Activated naive CD4-positive, alpha-beta T cell treated with anti-CD3 and anti-CD28 coated beads, Interleukin-2, amount 50 U/mL, for 72 hours (primary cell): Measurements from ENCODE around the gene ACTMAP. TPM values are rescaled to one million over a fixed set of nuclear protein-coding genes. Genes with fewer than 3 reads are reported as not detected.

Experiments
- ATAC-seq, 2 donors: fragments of 150-1000 bp; cut with Tn5 transposase; 2 replicates each; pipeline ENCODE4 v1.10.0; 2021; ENCODE audit warnings: mild to moderate bottlenecking in 2 of 2, moderate library complexity in 2 of 2
- DNase-seq, 2 donors: peaks; one replicate each; pipeline ENCODE4 v3.0.0; 2021 to 2022; ENCODE audit warnings: low spot score in 2 of 2
- H3K27ac Mint-ChIP-seq, 2 donors: one replicate each; pipeline ENCODE4 v1.8.0; 2022; ENCODE audit warnings: mild to moderate bottlenecking in 2 of 2, mixed read lengths in 2 of 2
- H3K36me3 Mint-ChIP-seq, 2 donors: one replicate each; pipeline ENCODE4 v1.8.0; 2022; ENCODE audit warnings: mixed read lengths in 2 of 2
- H3K9me3 Mint-ChIP-seq, 2 donors: one replicate each; pipeline ENCODE4 v1.8.0; 2022; ENCODE audit warnings: mixed read lengths in 2 of 2
- total RNA-seq, 2 donors: library from RNA; stranded (reverse); gene quantifications; one replicate each; pipeline ENCODE4 v1.2.3, GENCODE V29; 2022

ACTMAP gene
- total RNA-seq, 2 donors from 2014 or later = 21.4 to 23.2 TPM

DNA sequence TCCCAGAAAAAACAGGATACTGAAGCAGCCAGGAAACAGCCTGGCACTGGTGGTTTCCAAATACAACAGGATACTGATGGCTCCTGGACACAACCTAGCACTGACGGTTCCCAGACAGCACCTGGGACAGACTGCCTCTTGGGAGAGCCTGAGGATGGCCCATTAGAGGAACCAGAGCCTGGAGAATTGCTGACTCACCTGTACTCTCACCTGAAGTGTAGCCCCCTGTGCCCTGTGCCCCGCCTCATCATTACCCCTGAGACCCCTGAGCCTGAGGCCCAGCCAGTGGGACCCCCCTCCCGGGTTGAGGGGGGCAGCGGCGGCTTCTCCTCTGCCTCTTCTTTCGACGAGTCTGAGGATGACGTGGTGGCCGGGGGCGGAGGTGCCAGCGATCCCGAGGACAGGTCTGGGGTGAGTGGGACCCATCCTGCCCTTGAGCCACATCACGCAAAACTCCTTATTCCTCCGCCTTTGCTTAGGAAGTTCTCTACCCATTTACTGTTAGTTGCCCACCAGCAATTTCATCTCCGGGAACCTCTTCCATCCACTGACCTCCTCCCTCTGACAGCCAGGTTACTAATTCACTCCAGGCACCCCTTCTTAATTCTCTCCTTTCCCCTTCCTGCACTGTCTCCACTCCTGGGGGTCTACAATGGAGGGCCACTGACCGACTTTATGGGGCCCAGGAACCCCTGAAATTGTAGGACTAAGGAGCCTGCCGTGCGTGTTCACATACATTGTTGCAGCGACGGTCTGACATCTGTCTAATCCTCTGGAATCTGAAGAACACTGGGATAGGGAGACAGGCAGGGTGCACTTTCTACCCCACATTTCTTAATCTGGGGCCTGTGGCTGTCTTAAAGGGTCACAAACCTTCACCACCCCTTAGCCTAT is 32.1 kb downstream of the ACTMAP start:
- no peak for ATAC-seq
- Mint-ChIP-seq H3K27ac (peak overlapping the region; percentile 67 to 83), H3K36me3 (peaks cover 5 to 22% of the 10 kb centered on the region in 2 donors), H3K9me3 (no peaks in the 10 kb centered on the region)
- DNase-seq = no peak

DNA sequence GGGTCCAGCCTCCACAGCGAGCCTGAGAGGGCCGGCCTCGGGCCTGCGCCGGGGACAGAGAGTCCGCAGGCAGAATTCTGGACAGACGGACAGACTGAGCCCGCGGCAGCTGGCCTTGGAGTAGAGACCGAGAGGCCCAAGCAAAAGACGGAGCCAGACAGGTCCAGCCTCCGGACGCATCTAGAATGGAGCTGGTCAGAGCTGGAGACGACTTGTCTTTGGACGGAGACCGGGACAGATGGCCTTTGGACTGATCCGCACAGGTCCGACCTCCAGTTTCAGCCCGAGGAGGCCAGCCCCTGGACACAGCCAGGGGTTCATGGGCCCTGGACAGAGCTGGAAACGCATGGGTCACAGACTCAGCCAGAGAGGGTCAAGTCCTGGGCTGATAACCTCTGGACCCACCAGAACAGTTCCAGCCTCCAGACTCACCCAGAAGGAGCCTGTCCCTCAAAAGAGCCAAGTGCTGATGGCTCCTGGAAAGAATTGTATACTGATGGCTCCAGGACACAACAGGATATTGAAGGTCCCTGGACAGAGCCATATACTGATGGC is 32.9 kb downstream of the ACTMAP start:
- no peaks in the 10 kb centered on the region for H3K9me3 Mint-ChIP-seq
- no peak for DNase-seq
- H3K27ac Mint-ChIP-seq = peak overlapping the region; percentile 36 to 96
- no peak for ATAC-seq
- peaks cover 5 to 17% of the 10 kb centered on the region in 2 donors for H3K36me3 Mint-ChIP-seq

DNA sequence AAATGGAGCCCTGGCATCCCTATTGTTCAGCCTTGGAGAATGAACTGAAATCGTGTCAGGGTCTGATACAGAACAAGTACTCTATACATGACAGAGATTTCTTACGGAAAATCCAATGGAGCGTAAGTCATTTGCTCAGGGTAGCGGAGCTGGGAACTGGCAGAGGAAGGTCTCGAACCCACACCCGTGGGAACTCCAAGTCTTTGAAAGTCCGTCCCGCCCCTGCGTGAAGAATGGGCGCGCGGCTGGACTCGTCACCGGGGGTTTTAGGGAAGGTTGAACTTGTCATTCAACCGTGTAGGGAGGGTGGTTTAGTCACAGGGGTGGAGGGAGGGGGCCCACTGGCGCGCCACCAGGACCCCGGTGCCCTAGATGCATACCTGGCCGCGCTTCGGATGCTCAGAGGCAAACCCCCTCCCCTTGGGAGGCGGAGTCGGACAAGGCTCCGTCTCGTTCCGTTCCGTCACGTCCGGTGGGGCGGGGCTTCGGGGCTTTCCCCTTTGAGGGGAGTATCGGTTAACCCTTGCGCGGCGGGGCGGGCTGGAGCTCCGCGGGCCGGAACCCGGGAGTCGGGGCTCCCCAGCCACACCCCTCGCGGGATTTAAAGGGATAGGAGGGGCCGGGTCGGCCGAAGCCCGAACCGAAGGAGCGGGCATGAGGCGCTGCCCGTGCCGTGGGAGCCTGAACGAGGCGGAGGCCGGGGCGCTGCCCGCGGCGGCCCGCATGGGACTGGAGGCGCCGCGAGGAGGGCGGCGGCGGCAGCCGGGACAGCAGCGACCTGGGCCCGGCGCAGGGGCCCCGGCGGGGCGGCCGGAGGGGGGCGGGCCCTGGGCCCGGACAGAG is 33.6 kb downstream of the ACTMAP start, which contains the start of the genes COQ8B and ITPKC:
COQ8B (minus strand) TSS at position 405 of the 843 bp plus-strand sequence. CDS start 2,254 bp downstream, outside the sequence.
ITPKC (plus strand) TSS at position 631 of the 843 bp plus-strand sequence; CDS start at position 655, 24 bp downstream.
- Mint-ChIP-seq H3K36me3 (peaks cover 5 to 12% of the 10 kb centered on the region in 2 donors), H3K27ac (peak within 1 kb of the TSS; percentile 96 to 98), H3K9me3 (no peaks in the 10 kb centered on the region)
- peak; percentile 98 to 100 for DNase-seq
- ATAC-seq = peak; percentile 75 to 80

- Mint-ChIP-seq H3K36me3 (peaks cover 5 to 19% of the 10 kb centered on the region in 2 donors), H3K27ac (peak overlapping the region; percentile 96 to 98), H3K9me3 (no peaks in the 10 kb centered on the region)
- ATAC-seq = peak; percentile 42 to 47
- DNase-seq = peak; percentile 67 to 79
Measured at GRCh38 chr19:40716031-40716481, 34.2 kb downstream of the ACTMAP start.

DNA sequence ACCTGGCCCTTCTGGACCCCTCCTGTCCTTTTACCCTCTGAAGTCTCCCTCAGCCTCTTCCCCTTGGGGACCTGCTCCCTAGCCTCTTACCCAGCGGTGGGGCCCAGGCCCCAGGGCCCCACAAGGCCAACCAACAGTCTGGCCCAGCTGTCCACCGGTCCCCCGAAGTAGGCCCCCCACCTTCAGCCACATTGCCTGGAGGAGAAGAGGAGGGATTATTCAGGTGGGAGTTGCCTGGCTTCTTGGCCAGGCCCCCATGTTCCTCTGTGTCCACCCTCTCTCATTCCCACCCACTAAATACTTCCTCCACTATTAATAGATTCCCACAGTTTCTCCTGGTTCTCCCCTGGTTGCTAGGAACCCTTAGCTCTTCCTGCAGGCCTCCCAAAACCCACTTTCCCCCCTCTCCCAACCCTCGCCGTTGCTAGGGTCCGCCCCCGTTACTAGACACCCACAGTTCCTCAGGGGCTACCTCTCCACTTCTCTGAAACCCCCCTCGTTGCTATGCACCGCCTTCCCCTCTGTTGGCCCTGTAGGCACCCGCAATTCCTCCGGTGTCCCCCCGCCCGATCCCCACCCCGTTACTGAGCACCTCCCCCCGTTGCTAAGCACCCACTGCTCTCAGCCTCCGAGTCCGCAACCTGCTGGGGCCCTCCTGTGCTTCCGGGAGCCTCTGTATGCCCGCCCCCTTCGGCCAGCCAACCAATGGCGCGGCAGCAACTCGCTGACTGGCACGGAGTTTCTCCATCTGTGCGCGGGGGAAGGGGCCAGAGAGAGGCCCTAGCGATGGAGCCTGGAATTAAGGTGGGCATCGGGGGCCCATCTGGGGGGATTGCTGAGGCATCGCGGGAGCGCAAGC is 35.6 kb downstream of the ACTMAP start:
- no peaks in the 10 kb centered on the region for H3K9me3 Mint-ChIP-seq
- DNase-seq = peak; percentile 92 to 94
- peak; percentile 65 to 72 for ATAC-seq
- peaks cover 5 to 18% of the 10 kb centered on the region in 2 donors for H3K36me3 Mint-ChIP-seq
- H3K27ac Mint-ChIP-seq = peak overlapping the region; percentile 96 to 98

- peak overlapping the region in 1 of 2 donors; percentile 96 for H3K27ac Mint-ChIP-seq
- H3K9me3 Mint-ChIP-seq = no peaks in the 10 kb centered on the region
- DNase-seq (no peak), ATAC-seq (no peak)
- peaks cover 8 to 18% of the 10 kb centered on the region in 2 donors for H3K36me3 Mint-ChIP-seq
Measured at GRCh38 chr19:40713939-40714338, 36.3 kb downstream of the ACTMAP start.

DNA sequence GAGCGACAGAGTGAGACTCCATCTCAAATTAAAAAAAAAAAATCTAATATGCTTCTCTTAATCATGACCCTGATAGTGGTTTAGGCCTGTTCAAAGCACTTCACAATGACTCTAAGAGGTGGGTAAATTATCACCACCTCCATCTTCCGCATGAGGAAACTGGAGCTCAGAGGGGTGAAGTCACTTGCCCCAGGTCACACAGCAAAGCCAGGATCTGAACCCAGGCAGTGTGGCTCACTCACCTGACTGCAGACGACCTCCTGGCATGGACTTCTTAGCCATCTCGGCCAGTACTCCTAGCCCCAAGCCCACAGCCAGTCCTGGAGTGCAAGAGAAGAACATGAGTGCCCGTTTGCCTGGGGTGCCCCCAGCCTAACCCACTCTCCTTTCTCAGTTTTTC is 40.5 kb downstream of the ACTMAP start:
- H3K9me3 Mint-ChIP-seq = no peaks in the 10 kb centered on the region
- peaks cover 7 to 16% of the 10 kb centered on the region in 2 donors for H3K36me3 Mint-ChIP-seq
- H3K27ac Mint-ChIP-seq = no peak overlapping the region
- no peak for ATAC-seq
- no peak for DNase-seq

DNA sequence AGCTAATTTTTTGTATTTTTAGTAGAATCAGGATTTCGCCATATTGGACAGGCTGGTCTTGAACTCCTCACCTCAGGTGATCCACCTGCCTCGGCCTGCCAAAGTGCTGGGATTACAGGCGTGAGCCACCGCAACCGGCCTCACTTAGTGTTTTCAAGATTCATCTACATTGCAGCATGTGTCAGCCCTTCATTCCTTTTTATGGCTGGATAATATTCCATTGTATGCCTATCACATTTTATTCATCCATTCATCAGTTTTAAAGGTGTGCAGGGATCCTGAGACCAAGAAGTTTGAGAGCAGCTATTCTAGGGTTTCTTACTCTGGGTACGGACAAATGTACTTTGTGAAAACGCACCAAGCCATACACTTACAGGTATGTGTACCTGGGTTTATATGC is 42.7 kb downstream of the ACTMAP start:
- Mint-ChIP-seq H3K36me3 (peaks cover 12 to 18% of the 10 kb centered on the region in 2 donors), H3K9me3 (no peaks in the 10 kb centered on the region), H3K27ac (peak overlapping the region in 1 of 2 donors; percentile 9)
- no peak for DNase-seq
- ATAC-seq = no peak

GRCh38 chr19:40705950-40706619 is 44.2 kb downstream of the ACTMAP start:
- Mint-ChIP-seq H3K36me3 (peaks cover 12% of the 10 kb centered on the region in 2 donors), H3K27ac (no peak overlapping the region), H3K9me3 (no peaks in the 10 kb centered on the region)
- DNase-seq = no peak
- no peak for ATAC-seq

DNA sequence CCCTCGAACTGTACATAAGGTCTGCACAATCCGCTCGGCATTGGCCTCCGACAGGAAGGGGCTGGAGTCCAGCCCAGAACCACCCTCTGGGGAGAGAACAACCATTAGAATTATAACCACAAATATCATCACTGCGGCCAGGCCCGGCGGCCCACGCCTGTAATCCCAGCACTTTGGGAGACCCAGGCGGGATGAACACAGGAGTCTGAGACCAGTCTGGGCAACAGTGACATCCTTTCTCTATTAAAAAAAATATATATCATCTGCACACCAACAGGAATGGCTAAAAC is 45.0 kb downstream of the ACTMAP start:
- peak overlapping the region in 1 of 2 donors; percentile 79 for H3K27ac Mint-ChIP-seq
- no peak for ATAC-seq
- no peaks in the 10 kb centered on the region for H3K9me3 Mint-ChIP-seq
- peaks cover 7 to 12% of the 10 kb centered on the region in 2 donors for H3K36me3 Mint-ChIP-seq
- DNase-seq = no peak

DNA sequence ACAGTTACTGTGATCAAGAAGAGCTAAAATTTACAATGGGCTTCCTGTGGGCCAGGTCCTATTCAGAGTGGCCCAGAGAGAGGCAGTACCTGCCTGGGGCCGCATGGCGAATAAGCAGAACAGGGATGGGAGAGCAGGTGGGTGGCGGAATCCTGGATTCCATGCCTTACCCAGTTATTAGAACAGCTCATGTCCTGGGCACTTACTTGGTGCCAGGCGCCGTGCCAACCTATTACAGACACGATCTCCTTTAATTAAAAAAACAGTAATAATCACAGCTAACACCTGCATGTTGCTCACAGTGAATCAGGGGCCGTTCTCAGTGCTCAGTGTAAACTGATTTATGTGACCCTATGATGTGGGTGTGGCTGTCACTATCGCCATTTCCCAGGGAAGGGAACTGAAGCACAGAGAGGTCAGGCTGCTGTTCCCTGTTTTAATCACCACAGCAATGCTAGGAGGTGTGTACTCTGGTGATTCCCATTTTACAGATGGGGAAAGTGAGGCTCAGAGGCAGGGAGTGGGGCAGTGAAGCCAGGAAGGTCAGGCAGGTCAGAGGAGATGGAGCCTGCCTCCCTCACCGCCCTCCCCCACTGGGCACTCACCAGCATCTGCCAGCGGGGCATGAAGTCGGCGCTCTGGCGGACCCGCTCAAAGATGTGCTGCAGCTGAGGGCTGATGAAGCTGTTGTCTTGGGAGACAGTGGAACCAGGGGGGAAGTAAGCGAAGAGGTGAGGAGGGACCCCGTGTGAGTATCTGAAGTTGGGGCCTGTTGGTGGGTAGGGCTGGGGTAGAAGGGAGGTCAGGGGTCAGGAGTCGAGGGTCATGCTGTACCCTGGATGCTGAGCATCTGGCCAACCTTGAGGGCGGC is 45.6 kb downstream of the ACTMAP start:
- Mint-ChIP-seq H3K36me3 (peaks cover 6 to 12% of the 10 kb centered on the region in 2 donors), H3K27ac (peak overlapping the region; percentile 46 to 79), H3K9me3 (no peaks in the 10 kb centered on the region)
- ATAC-seq (no peak), DNase-seq (no peak)

DNA sequence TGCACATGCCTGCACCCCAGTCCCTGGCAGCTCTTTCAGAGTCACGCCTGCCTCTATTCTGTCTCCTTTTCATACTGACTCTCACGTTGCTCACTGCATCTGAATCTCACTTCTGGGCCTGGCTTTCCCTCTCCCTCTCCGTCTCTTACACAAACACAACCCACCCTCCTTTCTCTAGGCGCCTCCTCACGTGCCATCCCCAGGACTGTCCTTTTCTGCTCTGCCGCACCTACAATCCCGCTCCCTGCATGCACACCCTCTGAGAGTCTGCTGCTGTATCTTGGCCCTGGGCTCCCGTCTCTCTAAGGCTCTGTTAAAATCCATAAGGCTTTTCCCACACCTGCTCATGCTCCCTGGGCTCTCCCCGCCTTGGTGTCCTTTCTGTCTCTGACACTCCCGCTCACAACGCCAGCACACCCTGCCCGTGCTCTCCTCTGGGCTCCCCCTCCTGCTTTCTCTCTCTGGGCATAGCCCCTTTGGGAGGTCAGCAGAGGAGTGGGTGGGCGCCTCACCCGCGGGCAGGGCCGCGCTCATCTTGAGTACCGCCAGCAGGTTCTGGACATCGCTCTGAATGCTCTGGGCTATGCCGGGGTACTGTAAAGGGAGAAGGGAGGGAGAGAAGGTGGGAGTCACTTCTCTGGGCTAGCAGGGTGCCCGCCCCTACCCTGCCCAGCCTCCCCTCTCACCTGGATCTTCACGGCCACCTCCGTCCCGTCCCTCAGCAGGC is 47.1 kb downstream of the ACTMAP start:
- no peak for DNase-seq
- ATAC-seq = no peak
- peaks cover 6 to 7% of the 10 kb centered on the region in 2 donors for H3K36me3 Mint-ChIP-seq
- no peaks in the 10 kb centered on the region for H3K9me3 Mint-ChIP-seq
- no peak overlapping the region for H3K27ac Mint-ChIP-seq

DNA sequence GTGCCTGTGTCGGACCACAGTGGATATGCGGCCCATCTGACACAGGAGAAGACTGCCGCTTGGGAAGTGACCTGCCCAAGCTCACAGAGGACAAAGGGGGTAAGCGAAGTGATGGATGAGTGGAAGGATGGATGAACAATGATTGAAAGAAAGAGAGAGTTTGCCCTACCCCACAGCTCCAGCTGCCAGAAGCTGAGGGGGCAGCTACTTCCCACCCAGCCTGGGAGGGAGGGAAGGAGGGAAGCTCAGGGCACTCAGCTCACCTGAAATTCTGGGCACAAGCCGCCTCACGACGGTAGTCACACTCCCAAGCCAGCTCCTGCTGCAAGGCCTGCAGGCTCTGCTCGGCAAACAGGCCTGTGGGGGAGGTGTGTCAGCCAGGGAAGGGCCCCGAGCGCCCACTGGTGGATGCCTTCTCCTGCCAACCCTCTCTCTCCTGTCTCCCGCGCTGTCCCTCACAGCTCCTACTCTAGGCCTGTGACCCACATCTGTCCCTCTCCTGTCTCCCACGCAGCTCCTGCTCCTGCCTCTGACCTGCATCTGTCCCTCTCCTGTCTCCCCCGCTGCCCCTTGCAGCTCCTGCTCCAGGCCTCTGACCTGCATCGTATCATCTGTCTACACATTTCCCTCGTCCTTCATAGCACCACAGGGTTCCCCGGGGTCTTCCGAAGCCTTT is 47.8 kb downstream of the ACTMAP start:
- DNase-seq = no peak
- Mint-ChIP-seq H3K27ac (no peak overlapping the region), H3K36me3 (peaks cover 6 to 7% of the 10 kb centered on the region in 2 donors), H3K9me3 (no peaks in the 10 kb centered on the region)
- ATAC-seq = no peak

DNA sequence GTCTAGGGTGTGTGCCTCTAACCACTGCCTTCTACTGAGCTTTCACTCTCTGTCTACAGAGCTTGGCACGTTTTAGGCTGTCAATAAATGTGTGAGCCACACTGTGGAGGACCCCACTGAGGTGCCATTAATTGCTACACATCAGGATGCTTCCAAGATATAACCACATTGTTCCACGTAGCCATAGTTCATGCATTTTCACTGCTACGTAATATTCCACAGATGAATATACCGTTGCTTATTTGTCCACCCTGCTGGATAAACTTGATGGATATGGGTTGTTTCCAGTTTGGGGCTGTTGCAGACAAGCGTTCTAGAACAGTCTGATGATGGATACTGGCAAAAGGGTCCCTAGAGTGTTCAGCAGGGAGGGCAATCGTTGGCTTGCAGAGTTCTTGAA is 48.5 kb downstream of the ACTMAP start:
- ATAC-seq (no peak), DNase-seq (no peak)
- Mint-ChIP-seq H3K9me3 (no peaks in the 10 kb centered on the region), H3K27ac (no peak overlapping the region), H3K36me3 (peaks cover 6 to 7% of the 10 kb centered on the region in 2 donors)
